Common myeloid progenitor, CD34-positive (primary cell): ENCODE data around the gene TMEM9.

ENCODE experiments used
- CTCF ChIA-PET: fragments of 350-600 bp; sonication (Branson Sonifier 250); formaldehyde crosslinking; loops from one replicate; lab custom pipeline; 2021; ENCODE audit warnings: antibody characterized with exemption; lab: Charles Lee
- POLR2A ChIA-PET: fragments of 350-600 bp; sonication (Branson Sonifier 250); formaldehyde crosslinking; loops from one replicate; lab custom pipeline; 2021; ENCODE audit warnings: antibody characterized with exemption; lab: Charles Lee
- DNase-seq, 3 donors: peaks; one replicate each; pipeline versions ENCODE4 v3.0.0 to v3.0.0-alpha.2; 2013
- H3K27ac ChIP-seq, 2 experiments: 1 replicate in 1 of 2; 2 replicates in 1 of 2; pipeline ENCODE4 v1.7.0; 2013; ENCODE audit warnings: inconsistent platforms in 2 of 2, low read length in 2 of 2, mild to moderate bottlenecking in 2 of 2, low read depth in 1 of 2, moderate library complexity in 1 of 2; ENCODE audit not compliant: severe bottlenecking in 2 of 2, insufficient read depth in 1 of 2, poor library complexity in 1 of 2
- H3K27me3 ChIP-seq, 5 experiments: replicated peaks in 2 of 5; 1 replicate in 3 of 5; 2 replicates in 2 of 5; pipeline versions ENCODE4 v1.6.1 to v1.7.0; 2013; ENCODE audit warnings: low read length in 4 of 5, mild to moderate bottlenecking in 2 of 5, moderate library complexity in 2 of 5, inconsistent platforms in 1 of 5; ENCODE audit not compliant: insufficient read depth in 5 of 5, control insufficient read depth in 4 of 5
- H3K36me3 ChIP-seq, 4 experiments: 1 replicate in 2 of 4; 2 replicates in 2 of 4; pipeline versions ENCODE4 v1.6.1 to v1.7.0; 2013; ENCODE audit warnings: low read length in 3 of 4, control low read depth in 1 of 4, mild to moderate bottlenecking in 1 of 4; ENCODE audit not compliant: control insufficient read depth in 4 of 4, insufficient read depth in 4 of 4
- H3K4me1 ChIP-seq, 4 experiments: 1 replicate in 3 of 4; 2 replicates in 1 of 4; pipeline versions ENCODE4 v1.6.1 to v1.7.1; 2013; ENCODE audit warnings: low read length in 3 of 4, mild to moderate bottlenecking in 3 of 4, control low read depth in 1 of 4, inconsistent platforms in 1 of 4, moderate library complexity in 1 of 4; ENCODE audit not compliant: control insufficient read depth in 4 of 4, insufficient read depth in 4 of 4; ENCODE audit errors: control extremely low read depth in 1 of 4
- H3K4me3 ChIP-seq, 7 experiments: 1 replicate in 4 of 7; 2 replicates in 3 of 7; pipeline versions ENCODE4 v1.5.1 to v1.7.0; 2013; ENCODE audit warnings: mild to moderate bottlenecking in 7 of 7, low read length in 6 of 7, moderate library complexity in 6 of 7, inconsistent platforms in 2 of 7, low read depth in 2 of 7, control low read depth in 1 of 7; ENCODE audit not compliant: insufficient read depth in 4 of 7, control insufficient read depth in 1 of 7; ENCODE audit errors: extremely low read depth in 1 of 7
- H3K9me3 ChIP-seq, 5 experiments: 1 replicate in 4 of 5; 2 replicates in 1 of 5; pipeline versions ENCODE4 v1.6.1 to v1.7.1; 2013; ENCODE audit warnings: low read length in 4 of 5, mild to moderate bottlenecking in 2 of 5, inconsistent platforms in 1 of 5, low read depth in 1 of 5, moderate library complexity in 1 of 5; ENCODE audit not compliant: control insufficient read depth in 4 of 5, insufficient read depth in 2 of 5; ENCODE audit errors: control extremely low read depth in 1 of 5
- WGBS: methylation state at CpG from one replicate; pipeline ENCODE4 v1.1.5; 2013; ENCODE audit not compliant: insufficient coverage; 5-methylcytosine and 5-hydroxymethylcytosine counted together

TMEM9 gene

DNA sequence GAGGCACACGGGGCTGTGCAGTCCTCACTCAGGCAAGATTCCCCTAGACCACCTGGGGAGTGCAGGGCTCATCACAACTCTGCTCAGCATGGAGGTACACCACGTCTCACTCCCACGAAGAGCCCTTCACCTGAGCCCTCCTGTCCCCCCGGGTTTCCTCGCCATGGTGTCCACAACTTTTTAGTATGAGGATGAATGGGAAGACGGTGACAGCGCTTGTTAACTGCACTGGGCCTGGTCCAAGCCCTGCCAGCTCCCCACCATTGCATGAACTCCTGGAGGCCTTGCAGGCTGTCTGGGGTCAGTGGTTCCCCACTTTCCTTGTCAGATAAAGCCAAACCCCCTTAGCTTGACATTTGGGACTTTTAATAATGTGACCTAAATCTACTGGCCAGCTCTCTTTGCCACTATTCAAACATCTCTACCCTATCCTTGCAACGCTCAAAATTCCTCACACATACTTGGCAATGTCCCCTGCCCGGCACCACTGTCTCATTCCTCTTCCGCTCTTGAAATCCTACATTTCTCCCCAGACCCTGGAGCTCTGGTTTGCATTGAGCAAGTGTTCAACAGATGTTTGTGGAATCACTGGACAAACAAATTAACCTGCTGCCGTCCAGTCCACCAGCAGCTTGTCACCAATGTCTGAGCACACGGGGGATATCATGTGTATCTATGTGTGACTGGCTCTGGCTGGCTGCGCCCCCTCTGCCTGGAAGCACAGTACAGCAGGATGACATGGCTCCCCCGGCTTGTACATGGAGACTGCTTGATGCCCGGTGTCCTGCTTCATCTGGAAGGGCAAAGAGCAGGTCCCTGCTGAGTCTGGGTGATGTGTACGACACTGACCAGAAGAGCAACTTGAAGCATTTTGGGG is 11.2 kb downstream of the TMEM9 start:
- WGBS = 96% methylated on average over 10 of the region's 16 CpGs
- no peaks in the 10 kb centered on the region for H3K27me3 ChIP-seq
- H3K36me3 ChIP-seq = peaks cover 8 to 96% (median 79%) of the 10 kb centered on the region in 4 experiments
- no peaks in the 10 kb centered on the region for H3K4me1 ChIP-seq
- ChIA-PET CTCF (interaction anchor here (1.1 kb wide), 1 partner anchor 29 kb away, joined by 3 read pairs; no protein-coding TSS in a partner anchor), POLR2A (no interaction called here)
- H3K4me3 ChIP-seq = no peak overlapping the region
- H3K27ac ChIP-seq = no peak overlapping the region
- no peaks in the 10 kb centered on the region for H3K9me3 ChIP-seq
- no peak for DNase-seq

DNA sequence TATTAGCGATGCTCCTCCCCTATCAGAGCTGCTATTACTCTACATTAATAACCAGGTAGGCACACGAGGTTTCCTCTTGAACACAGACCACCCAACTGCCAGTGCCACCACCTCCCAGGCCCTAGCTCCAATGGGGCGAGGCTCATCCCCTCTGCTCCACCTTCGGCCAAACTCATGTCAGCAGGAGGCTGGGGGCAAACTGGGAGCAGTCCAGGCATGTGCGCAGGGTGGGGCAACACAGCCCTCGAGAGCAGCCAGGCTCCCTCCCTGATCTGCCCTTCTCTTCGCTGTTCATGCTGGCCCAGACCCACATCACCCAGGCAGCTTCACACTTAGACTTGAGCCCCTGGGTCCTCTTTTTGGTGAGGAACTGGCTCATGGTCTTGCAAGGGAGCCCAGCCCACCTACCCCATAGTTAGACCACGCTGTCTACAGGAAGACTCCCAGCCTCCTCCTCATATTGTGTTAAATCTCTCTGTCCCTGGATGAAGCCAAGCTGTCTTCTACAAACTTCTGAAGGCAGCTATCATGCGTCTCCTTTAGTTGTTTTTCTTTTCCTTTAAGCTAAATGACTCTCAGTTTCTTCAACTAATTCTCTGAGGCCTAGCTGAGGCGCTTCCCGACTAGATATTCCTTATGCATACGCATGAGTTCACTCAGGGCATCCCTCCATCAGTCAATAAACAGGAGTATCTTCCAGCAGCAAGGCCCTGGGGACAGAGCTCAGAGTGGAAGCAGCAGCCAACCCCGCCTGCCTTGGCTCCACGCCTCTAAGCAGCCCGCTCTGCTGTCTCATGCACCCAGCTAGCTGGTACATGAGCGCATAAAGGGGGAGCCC is 12.0 kb downstream of the TMEM9 start:
- peaks cover 8 to 92% (median 70%) of the 10 kb centered on the region in 4 experiments for H3K36me3 ChIP-seq
- H3K27me3 ChIP-seq = no peaks in the 10 kb centered on the region
- no peaks in the 10 kb centered on the region for H3K4me1 ChIP-seq
- POLR2A ChIA-PET = no interaction called here
- WGBS = over 99% methylated on average over 15 of the region's 16 CpGs
- H3K27ac ChIP-seq = no peak overlapping the region
- H3K9me3 ChIP-seq = no peaks in the 10 kb centered on the region
- CTCF ChIA-PET = interaction anchor here (0.9 to 1.1 kb wide), 2 partner anchors 16 to 30 kb away, joined by 3 read pairs; no protein-coding TSS in a partner anchor
- no peak overlapping the region for H3K4me3 ChIP-seq
- no peak for DNase-seq

DNA sequence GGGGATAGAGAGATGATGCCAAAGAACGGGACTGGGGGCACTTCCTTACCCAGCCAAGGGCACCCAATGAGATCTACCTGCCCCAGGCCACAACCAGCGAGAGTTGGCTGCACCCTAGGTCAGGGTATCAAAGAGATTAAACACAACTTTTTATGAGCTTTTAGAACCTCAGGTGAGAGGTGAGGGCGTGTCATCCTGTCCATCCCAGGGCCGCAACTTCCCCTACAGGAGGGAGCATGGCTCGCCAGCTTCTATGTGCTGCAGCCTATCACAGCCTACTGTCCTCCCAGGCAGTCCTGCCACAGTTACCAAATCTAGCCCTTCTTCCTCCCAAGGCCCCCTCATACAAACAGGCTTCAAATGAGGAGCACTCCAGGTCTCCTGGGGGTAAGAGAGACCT is 12.9 kb downstream of the TMEM9 start:
- 92% methylated on average over 5 of the region's 5 CpGs for WGBS
- Histone ChIP-seq H3K9me3 (no peaks in the 10 kb centered on the region), H3K27me3 (no peaks in the 10 kb centered on the region), H3K4me3 (no peak overlapping the region), H3K36me3 (peaks cover 8 to 92% (median 68%) of the 10 kb centered on the region in 4 experiments), H3K27ac (no peak overlapping the region), H3K4me1 (no peaks in the 10 kb centered on the region)
- ChIA-PET POLR2A (no interaction called here), CTCF (interaction anchor here (0.6 to 0.9 kb wide), 2 partner anchors 17 to 62 kb away, joined by 3 read pairs; no protein-coding TSS in a partner anchor)
- DNase-seq = no peak

GRCh38 chr1:201140941-201141260 is 13.4 kb downstream of the TMEM9 start:
- no peak overlapping the region for H3K4me3 ChIP-seq
- H3K27ac ChIP-seq = no peak overlapping the region
- no peaks in the 10 kb centered on the region for H3K4me1 ChIP-seq
- POLR2A ChIA-PET = no interaction called here
- CTCF ChIA-PET = interaction anchor here (0.6 to 1.0 kb wide), 2 partner anchors 26 to 62 kb away, joined by 3 to 4 read pairs; no protein-coding TSS in a partner anchor
- peaks cover 8 to 92% (median 65%) of the 10 kb centered on the region in 4 experiments for H3K36me3 ChIP-seq
- 93% methylated on average over 7 of the region's 8 CpGs for WGBS
- no peak for DNase-seq
- H3K9me3 ChIP-seq = no peaks in the 10 kb centered on the region
- no peaks in the 10 kb centered on the region for H3K27me3 ChIP-seq

DNA sequence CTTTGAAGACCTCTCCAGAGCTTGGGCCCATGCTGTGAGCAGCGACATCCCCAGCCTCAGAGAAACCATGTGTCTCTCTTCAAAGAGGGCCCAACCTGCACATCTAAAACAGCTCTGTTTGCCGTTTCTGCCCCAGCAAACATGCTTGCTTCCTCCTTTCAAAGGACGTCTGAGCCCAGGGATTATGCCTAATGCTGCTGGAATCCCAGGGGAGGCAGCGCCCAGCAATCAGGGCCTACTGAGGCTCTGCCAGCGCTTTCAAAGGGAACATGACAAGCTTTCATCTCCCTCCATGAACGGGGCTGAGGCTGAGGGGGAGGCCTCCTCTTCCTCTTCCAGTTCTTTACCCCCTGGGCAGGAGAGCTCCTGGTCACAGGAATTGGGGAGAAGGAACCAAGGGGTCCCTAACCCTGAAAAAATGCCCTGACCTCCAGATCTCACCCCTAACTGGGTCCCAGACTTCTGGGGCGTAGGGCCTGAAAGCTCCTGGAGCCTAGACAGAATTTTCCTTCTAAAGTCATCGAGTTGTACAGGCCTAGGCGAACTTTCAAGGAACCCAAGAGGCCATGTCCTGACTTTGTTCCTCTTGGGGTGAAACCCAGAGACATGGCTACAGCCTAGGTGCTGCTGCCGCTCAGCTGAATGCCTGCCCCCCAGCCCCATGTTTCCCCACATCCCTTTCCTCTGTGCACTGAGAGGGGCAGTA is 13.9 kb downstream of the TMEM9 start:
- ChIA-PET CTCF (interaction anchor here (0.7 to 1.0 kb wide), 2 partner anchors 8 to 27 kb away, joined by 3 to 4 read pairs; no protein-coding TSS in a partner anchor), POLR2A (no interaction called here)
- H3K4me3 ChIP-seq = no peak overlapping the region
- no peaks in the 10 kb centered on the region for H3K4me1 ChIP-seq
- no peak for DNase-seq
- no peaks in the 10 kb centered on the region for H3K9me3 ChIP-seq
- H3K27ac ChIP-seq = no peak overlapping the region
- WGBS = 93% methylated on average over 8 of the region's 10 CpGs
- no peaks in the 10 kb centered on the region for H3K27me3 ChIP-seq
- H3K36me3 ChIP-seq = peaks cover 10 to 92% (median 63%) of the 10 kb centered on the region in 4 experiments

DNA sequence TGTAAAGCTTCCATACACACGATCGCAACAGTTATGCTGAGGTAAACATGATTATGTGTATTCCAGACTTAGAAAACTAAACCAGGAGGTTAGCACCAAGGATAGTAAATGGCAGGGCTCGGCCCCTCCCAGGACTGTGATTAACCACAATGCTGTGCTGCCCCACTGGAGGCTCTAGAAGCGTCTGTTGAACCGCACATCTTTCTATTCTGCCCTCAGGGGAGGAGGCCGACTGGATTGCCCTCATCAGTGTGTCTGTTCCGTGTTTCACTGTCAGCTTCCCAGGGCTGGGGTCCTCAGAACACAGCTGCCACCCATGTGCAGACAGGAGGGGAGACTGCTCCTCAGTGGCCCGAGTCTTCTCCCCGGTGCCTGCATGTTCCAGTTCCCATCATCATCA is 14.5 kb downstream of the TMEM9 start:
- WGBS = 94% methylated on average over 5 of the region's 9 CpGs
- CTCF ChIA-PET = interaction anchor here (1.0 to 2.0 kb wide), 2 partner anchors 9 to 27 kb away, joined by 4 to 6 read pairs; no protein-coding TSS in a partner anchor
- H3K36me3 ChIP-seq = peaks cover 11 to 92% (median 62%) of the 10 kb centered on the region in 4 experiments

More for the DNA sequence above, 14.5 kb downstream of the TMEM9 start:
- Histone ChIP-seq H3K27ac (no peak overlapping the region), H3K4me1 (no peaks in the 10 kb centered on the region), H3K27me3 (no peaks in the 10 kb centered on the region), H3K4me3 (no peak overlapping the region), H3K9me3 (no peaks in the 10 kb centered on the region)
- POLR2A ChIA-PET = no interaction called here
- no peak for DNase-seq
